HG03354 (cell line): ENCODE data around the gene RORB.

Experiments
- ATAC-seq: cut with Tn5 transposase; IDR thresholded peaks from one replicate; pipeline ENCODE4 v1.9.1; 2021; ENCODE audit warnings: mild to moderate bottlenecking; ENCODE audit not compliant: unreplicated experiment, poor library complexity, severe bottlenecking

Gene RORB

GRCh38 chr9:74496819-74497747, at the start of gene RORB:
Gene RORB, plus strand, starts transcription at chr9:74497335. Its CDS starts 642 bp downstream, at chr9:74497977.
- peak; percentile 84 for ATAC-seq

- ATAC-seq: no peak
Measured at GRCh38 chr9:74447451-74448193, 49.5 kb upstream of the RORB start.

GRCh38 chr9:74449060-74449459, 48.1 kb upstream of the RORB start:
- no peak for ATAC-seq

- ATAC-seq: no peak
Measured at GRCh38 chr9:74458832-74459231, 38.3 kb upstream of the RORB start.

- no peak for ATAC-seq
Measured at GRCh38 chr9:74463825-74464224, 33.3 kb upstream of the RORB start.

GRCh38 chr9:74478606-74479005, 18.5 kb upstream of the RORB start:
- ATAC-seq: no peak

- ATAC-seq: no peak
Measured at GRCh38 chr9:74479711-74480110, 17.4 kb upstream of the RORB start.

- no peak for ATAC-seq
Measured at GRCh38 chr9:74487395-74487794, 9.7 kb upstream of the RORB start.

GRCh38 chr9:74493512-74493911, 3.6 kb upstream of the RORB start:
- no peak for ATAC-seq

- ATAC-seq: no peak
Measured at GRCh38 chr9:74494490-74494889, 2.6 kb upstream of the RORB start.

GRCh38 chr9:74496406-74496805, 729 bp upstream of the RORB start:
- ATAC-seq: peak; percentile 18

- peak; percentile 18 for ATAC-seq
Measured at GRCh38 chr9:74497748-74498620, 849 bp downstream of the RORB start.

- ATAC-seq: no peak
Measured at GRCh38 chr9:74498621-74499095, 1.5 kb downstream of the RORB start.

- ATAC-seq: no peak
Measured at GRCh38 chr9:74499111-74499601, 2.0 kb downstream of the RORB start.

GRCh38 chr9:74499770-74500583, 2.8 kb downstream of the RORB start:
- no peak for ATAC-seq

- no peak for ATAC-seq
Measured at GRCh38 chr9:74500584-74500924, 3.4 kb downstream of the RORB start.

- ATAC-seq: no peak
Measured at GRCh38 chr9:74501570-74501969, 4.4 kb downstream of the RORB start.

- ATAC-seq: no peak
Measured at GRCh38 chr9:74503219-74503618, 6.1 kb downstream of the RORB start.

- no peak for ATAC-seq
Measured at GRCh38 chr9:74503666-74504065, 6.5 kb downstream of the RORB start.
